Measurements from ENCODE around the gene CCR8. TPM values are rescaled to one million over a fixed set of nuclear protein-coding genes. Genes with fewer than 3 reads are reported as not detected.
A peak's percentile ranks its signal among the peaks of the same experiment; 100 is the strongest.

Gene CCR8
- total RNA-seq, 2 experiments from 2014 or later, result 0.48 to 0.51 TPM

DNA sequence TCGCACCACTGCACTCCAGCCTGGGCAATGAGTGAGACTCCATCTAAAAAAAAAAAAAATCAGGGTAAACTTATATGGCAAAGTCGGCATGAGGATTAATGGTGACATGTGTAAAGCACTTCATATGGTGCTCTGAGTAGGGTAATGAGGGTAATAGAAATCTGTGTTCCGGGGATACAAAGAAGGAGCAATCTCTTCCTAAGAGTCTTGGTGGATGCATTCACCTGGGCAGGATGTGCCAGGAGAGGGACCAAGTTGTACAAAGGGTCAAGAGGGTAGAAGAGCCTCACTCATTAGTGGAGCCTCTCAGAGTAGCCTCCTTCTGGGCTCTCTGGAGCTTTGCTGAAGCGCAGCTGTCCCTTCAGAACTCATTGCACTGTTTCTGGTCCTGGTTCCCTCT is 40.4 kb upstream of the CCR8 start:
- Mint-ChIP-seq H3K36me3 (no peaks in the 10 kb centered on the region), H3K4me1 (ENCODE audit: low read depth) (peaks cover 24% of the 10 kb centered on the region), H3K4me3 (no peak overlapping the region), H3K9me3 (no peaks in the 10 kb centered on the region), H3K27ac (no peak overlapping the region), H3K27me3 (no peaks in the 10 kb centered on the region)
- intact Hi-C loops (cut with micrococcal nuclease), result no loop called here
- POLR2A ChIA-PET, result interaction anchor here (1.1 to 1.6 kb wide), 2 partner anchors 99 to 109 kb away, joined by 3 to 9 read pairs; no protein-coding TSS in a partner anchor
- DNase-seq, result no peak
- CTCF ChIA-PET, result interaction anchor here (0.7 to 12.4 kb wide), 62 partner anchors 7 to 450 kb away, joined by 3 to 587 read pairs (median 7); partner anchors contain the start of genes CX3CR1, GORASP1, TTC21A and XIRP1

DNA sequence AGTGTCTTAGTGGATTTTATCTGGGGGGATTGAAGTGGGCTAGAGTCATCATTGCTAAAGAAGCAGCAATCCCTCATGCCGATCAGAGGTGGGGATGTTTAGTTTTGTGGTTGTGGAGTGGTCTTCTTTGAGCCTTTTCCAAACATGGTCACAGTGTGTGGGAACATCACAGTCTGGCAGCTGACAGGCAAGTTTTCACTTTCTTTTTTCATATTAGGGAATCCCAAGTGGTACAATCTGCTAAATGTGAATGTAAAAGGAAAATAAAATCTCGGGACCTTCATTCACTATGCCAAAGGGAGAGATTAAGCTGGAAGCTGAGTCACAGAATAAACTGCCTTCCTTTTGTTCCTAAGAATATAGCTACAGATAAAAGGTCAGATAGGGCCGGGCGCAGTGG is 39.3 kb upstream of the CCR8 start:
- intact Hi-C loops (cut with micrococcal nuclease), result no loop called here
- Mint-ChIP-seq H3K4me3 (no peak overlapping the region), H3K27ac (no peak overlapping the region), H3K36me3 (no peaks in the 10 kb centered on the region), H3K4me1 (ENCODE audit: low read depth) (peaks cover 25% of the 10 kb centered on the region), H3K27me3 (no peaks in the 10 kb centered on the region), H3K9me3 (no peaks in the 10 kb centered on the region)
- POLR2A ChIA-PET, result no interaction called here
- DNase-seq, result no peak
- CTCF ChIA-PET, result interaction anchor here (1.0 to 12.4 kb wide), 19 partner anchors 20 to 290 kb away, joined by 3 to 587 read pairs (median 15); partner anchors contain the start of genes GORASP1, RPSA, TTC21A and XIRP1

DNA sequence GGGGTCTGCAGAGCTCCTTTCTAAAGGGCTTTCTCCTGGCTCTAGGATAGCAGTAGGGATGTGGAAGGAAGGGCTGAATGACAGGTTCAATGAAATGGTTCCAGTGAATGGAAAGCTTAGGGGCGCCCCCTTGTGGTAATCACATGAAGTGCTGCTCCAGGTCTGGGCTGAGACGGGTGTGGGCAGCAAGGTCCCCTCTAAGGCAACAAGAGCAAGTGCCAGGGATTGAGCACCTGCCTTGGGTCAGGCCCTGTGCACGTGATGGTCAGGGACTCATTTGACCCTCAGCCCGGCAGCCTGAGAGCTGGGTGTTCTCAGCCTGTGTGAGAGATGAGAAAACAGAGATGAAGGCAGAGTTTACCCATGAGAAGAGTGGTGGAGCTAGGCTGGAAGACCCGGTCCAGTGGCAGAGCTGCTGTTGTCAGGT is 37.6 kb upstream of the CCR8 start:
- no peak overlapping the region for H3K4me3 Mint-ChIP-seq
- no peak overlapping the region for H3K27ac Mint-ChIP-seq
- ChIA-PET CTCF (interaction anchor here (0.7 to 12.4 kb wide), 69 partner anchors 10 to 795 kb away, joined by 3 to 587 read pairs (median 5); partner anchors contain the start of genes CX3CR1, EXOG, GORASP1 and RPSA), POLR2A (interaction anchor here (1.0 to 1.5 kb wide), 2 partner anchors 115 to 155 kb away, joined by 3 to 6 read pairs; partner anchors contain the start of gene RPSA)
- H3K27me3 Mint-ChIP-seq, result no peaks in the 10 kb centered on the region
- intact Hi-C loops (cut with micrococcal nuclease), result loop anchor here (1.0 kb wide), 2 partner anchors 86 to 166 kb away; no protein-coding TSS in a partner anchor
- DNase-seq, result peak; percentile 84
- no peaks in the 10 kb centered on the region for H3K9me3 Mint-ChIP-seq
- H3K4me1 Mint-ChIP-seq (ENCODE audit: low read depth), result peaks cover 28% of the 10 kb centered on the region
- H3K36me3 Mint-ChIP-seq, result no peaks in the 10 kb centered on the region

DNA sequence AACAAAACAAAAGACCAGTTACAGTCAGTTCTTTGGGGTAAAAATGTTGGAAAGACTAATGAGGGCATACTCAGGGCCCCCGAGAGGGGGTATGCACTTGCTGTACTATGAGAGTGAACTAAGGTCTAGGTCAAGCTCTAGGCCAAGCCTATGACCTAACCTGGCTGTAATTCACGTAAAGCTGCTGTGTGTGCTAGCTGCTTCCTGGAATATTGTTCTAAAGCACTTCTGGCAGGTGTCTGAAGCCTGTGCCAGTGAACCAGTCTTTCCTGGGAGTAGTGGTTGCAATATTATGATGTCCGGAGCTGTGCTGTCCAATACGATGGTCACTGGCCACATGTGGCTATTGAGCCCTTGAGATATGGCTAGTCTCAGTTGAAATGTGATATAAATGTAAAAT is 36.5 kb upstream of the CCR8 start:
- intact Hi-C loops (cut with micrococcal nuclease), result loop anchor here (1.0 kb wide), 2 partner anchors 85 to 167 kb away; no protein-coding TSS in a partner anchor
- Mint-ChIP-seq H3K9me3 (no peaks in the 10 kb centered on the region), H3K36me3 (no peaks in the 10 kb centered on the region), H3K27me3 (no peaks in the 10 kb centered on the region), H3K4me3 (no peak overlapping the region), H3K4me1 (ENCODE audit: low read depth) (peaks cover 28% of the 10 kb centered on the region), H3K27ac (no peak overlapping the region)
- CTCF ChIA-PET, result interaction anchor here (1.0 to 12.4 kb wide), 29 partner anchors 9 to 210 kb away, joined by 3 to 587 read pairs (median 11); partner anchors contain the start of genes CX3CR1, GORASP1, RPSA and TTC21A
- DNase-seq, result no peak
- POLR2A ChIA-PET, result interaction anchor here (0.6 to 1.5 kb wide), 2 partner anchors 156 to 206 kb away, joined by 3 read pairs; no protein-coding TSS in a partner anchor

DNA sequence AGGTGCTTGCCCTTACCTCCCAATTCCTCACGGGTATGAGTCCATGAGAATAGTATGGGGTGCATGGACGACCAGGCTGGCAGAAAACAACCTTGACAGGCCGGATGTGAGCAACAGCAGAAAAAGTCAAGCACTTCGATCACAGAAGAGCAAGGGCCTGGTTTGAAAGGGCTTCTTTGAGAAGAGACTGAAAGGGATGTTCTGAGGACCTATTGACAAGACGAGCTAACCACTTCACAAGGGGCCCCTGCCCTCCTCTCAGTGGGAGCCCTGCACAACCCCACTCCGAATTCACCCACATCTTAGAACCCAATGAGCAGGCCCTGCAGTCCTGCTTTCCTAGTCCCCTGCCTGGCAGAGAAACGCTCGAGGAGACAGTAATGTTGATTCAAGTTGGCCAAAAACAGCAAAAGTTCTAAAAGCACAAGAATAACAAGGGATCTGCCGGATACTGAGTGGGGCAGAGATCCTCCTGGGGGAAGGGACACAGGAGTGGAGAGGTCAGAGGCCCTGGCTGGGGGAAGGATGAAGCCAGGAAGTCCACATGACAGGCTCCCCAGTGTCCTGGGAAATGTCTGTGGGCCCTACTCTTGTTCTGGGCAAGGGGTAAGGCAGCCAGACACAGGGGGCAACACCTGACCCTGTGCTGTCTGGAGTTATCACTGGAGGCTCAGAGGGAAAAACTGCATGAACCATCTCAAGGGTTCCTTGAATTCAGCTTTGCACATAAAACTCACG is 34.9 kb upstream of the CCR8 start:
- DNase-seq, result no peak
- Mint-ChIP-seq H3K36me3 (peaks cover 3% of the 10 kb centered on the region), H3K9me3 (peaks cover 13% of the 10 kb centered on the region), H3K4me3 (no peak overlapping the region), H3K27ac (no peak overlapping the region), H3K27me3 (no peaks in the 10 kb centered on the region), H3K4me1 (ENCODE audit: low read depth) (peaks cover 26% of the 10 kb centered on the region)
- ChIA-PET CTCF (interaction anchor here (0.8 to 12.4 kb wide), 5 partner anchors 37 to 168 kb away, joined by 3 to 587 read pairs (median 5); partner anchors contain the start of gene XIRP1), POLR2A (no interaction called here)
- intact Hi-C loops (cut with micrococcal nuclease), result loop anchor here (1.0 kb wide), 1 partner anchor 34 kb away; no protein-coding TSS in a partner anchor

DNA sequence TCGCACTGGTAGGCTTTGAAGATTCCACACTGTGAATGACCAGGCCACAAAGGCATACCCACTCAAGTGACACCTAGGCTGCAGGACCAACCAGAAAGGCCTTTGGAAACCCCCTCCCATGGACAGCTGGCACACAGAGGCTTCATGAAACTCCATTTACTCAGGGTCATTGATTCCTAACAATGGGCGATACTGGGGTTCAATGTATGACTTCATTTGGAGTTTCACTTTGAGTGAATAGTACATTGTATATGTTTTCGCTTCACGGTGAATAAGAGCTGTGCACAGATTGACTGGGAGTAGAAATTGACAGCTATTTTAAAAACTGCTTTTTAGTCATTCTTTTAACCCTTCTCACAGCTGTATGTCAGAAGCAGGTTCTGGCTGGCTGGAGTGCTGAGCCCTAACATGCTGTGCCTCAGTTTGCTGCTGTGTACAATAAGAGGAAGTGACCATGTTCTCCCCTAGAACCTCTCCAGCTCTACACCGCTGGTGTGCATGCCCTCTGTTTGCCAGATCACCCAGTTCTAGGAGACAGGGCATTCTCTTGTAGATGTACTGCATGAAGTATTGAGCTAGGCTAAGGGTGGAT is 34.2 kb upstream of the CCR8 start:
- H3K4me1 Mint-ChIP-seq (ENCODE audit: low read depth), result peaks cover 21% of the 10 kb centered on the region
- no peak overlapping the region for H3K4me3 Mint-ChIP-seq
- H3K9me3 Mint-ChIP-seq, result peaks cover 19% of the 10 kb centered on the region
- DNase-seq, result peak; percentile 21
- H3K27me3 Mint-ChIP-seq, result no peaks in the 10 kb centered on the region
- POLR2A ChIA-PET, result no interaction called here
- no peak overlapping the region for H3K27ac Mint-ChIP-seq
- H3K36me3 Mint-ChIP-seq, result peaks cover 8% of the 10 kb centered on the region
- intact Hi-C loops (cut with micrococcal nuclease), result loop anchor here (1.0 kb wide), 1 partner anchor 33 kb away; no protein-coding TSS in a partner anchor
- CTCF ChIA-PET, result interaction anchor here (0.8 to 12.4 kb wide), 6 partner anchors 37 to 169 kb away, joined by 3 to 587 read pairs (median 4); partner anchors contain the start of gene XIRP1

DNA sequence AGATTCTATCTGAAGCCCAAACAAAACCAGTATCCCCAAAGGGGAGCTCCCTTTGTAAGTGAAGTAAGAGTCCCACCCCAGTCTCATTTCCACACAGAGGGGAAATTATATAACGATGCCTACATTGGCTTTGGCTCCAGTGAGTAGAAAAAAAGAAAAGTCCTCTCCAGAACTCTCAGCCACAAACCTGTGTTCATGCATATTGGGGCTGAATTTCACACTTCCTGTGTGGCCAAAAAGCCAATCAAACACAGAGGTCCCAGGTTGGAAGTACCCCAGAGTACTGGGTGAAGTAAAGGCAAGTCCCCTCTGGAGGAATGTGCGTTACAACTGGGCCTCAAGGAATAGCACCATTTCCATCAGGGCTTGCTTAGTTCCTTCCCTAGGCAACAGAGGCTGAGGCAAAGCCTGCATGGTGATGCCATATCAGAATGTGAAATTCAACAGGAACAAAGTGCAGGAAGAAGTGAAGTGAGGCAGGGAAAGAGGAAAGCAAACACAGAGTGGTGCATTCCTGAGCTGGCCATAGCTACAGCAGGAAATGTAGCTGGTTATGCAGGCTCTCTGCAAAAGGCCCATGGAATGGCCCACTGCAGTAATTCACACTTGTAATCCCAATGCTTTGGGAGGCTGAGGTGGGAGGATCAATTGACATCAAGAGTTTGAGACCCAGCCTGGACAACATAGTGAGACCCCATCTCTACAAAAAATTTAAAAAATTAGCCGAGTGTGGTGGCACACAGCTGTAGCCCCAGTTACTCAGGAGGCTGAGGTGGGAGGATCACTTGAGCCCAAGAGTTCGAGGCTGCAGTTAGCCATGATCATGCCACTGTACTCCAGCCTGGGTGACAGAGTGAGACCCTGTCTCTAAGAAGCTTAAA is 33.1 kb upstream of the CCR8 start:
- no peak for DNase-seq
- ChIA-PET POLR2A (no interaction called here), CTCF (interaction anchor here (0.9 to 12.4 kb wide), 4 partner anchors 8 to 106 kb away, joined by 3 to 587 read pairs (median 81); partner anchors contain the start of gene XIRP1)
- intact Hi-C loops (cut with micrococcal nuclease), result no loop called here
- peaks cover 24% of the 10 kb centered on the region for H3K9me3 Mint-ChIP-seq
- H3K4me1 Mint-ChIP-seq (ENCODE audit: low read depth), result peaks cover 16% of the 10 kb centered on the region
- H3K27me3 Mint-ChIP-seq, result no peaks in the 10 kb centered on the region
- H3K4me3 Mint-ChIP-seq, result no peak overlapping the region
- no peak overlapping the region for H3K27ac Mint-ChIP-seq
- peaks cover 12% of the 10 kb centered on the region for H3K36me3 Mint-ChIP-seq

DNA sequence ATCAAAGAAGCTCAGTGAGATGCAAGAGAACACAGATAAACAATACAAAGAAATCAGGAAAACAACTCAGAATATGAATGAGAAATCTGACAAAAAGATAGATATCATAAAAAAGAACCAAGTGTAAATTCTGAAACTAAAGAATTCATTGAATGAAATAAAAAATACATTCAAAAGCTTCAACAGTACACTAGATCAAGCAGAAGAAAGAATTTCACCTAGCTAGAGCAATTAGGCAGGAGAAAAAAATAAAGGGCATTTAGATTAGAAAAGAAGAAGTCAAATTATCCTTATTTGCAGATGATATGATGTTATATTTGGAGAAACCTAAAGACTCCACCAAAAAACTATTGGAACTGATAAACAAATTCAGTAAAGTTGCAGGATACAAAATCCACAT is 30.2 kb upstream of the CCR8 start:
- H3K9me3 Mint-ChIP-seq, result peaks cover 40% of the 10 kb centered on the region
- no peak for DNase-seq
- no peaks in the 10 kb centered on the region for H3K27me3 Mint-ChIP-seq
- ChIA-PET POLR2A (no interaction called here), CTCF (no interaction called here)
- H3K4me3 Mint-ChIP-seq, result no peak overlapping the region
- peaks cover 19% of the 10 kb centered on the region for H3K36me3 Mint-ChIP-seq
- H3K27ac Mint-ChIP-seq, result no peak overlapping the region
- intact Hi-C loops (cut with micrococcal nuclease), result no loop called here
- H3K4me1 Mint-ChIP-seq (ENCODE audit: low read depth), result peaks cover 12% of the 10 kb centered on the region

DNA sequence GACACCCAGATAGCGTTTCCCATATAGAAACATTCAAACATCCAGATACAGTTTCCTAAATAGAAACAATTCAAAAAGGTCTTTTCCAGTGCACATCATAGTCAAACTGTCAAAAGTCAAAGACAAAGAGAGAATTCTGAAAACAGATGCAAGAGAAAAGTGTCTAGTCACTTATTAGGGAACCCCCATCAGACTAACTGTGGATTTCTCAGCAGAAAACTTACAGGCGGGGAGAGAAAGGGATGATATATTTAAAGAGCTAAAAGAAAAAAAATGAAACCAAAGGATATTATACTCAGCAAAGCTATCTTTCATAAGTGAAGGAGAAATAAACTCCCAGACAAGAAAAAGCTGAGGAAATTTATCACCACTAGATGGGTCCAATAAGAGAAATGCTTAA is 27.3 kb upstream of the CCR8 start:
- H3K9me3 Mint-ChIP-seq, result peaks cover 50% of the 10 kb centered on the region
- H3K27ac Mint-ChIP-seq, result no peak overlapping the region
- ChIA-PET POLR2A (no interaction called here), CTCF (interaction anchor here (1.2 to 1.5 kb wide), 2 partner anchors 10 to 14 kb away, joined by 3 to 5 read pairs; no protein-coding TSS in a partner anchor)
- peaks cover 4% of the 10 kb centered on the region for H3K27me3 Mint-ChIP-seq
- peaks cover 19% of the 10 kb centered on the region for H3K36me3 Mint-ChIP-seq
- DNase-seq, result no peak
- peaks cover 2% of the 10 kb centered on the region for H3K4me1 Mint-ChIP-seq (ENCODE audit: low read depth)
- intact Hi-C loops (cut with micrococcal nuclease), result no loop called here
- no peak overlapping the region for H3K4me3 Mint-ChIP-seq

DNA sequence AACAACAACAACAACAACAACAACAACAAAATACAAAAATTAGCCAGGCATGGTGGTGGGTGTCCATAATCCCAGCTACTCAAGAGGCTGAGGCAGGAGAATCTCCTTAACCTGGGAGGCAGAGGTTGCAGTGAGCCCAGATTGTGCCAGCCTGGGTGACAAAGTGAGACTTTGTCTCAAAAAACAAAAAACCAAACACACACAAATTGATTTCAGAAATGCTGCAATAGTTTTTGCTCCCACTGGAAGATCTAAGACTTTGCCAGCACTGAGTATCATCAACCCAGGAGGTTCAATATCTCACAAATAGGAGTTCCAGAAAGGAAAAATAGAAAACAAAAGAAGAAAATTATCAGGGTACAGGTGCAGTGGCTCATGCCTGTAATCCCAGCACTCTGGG is 16.2 kb upstream of the CCR8 start:
- DNase-seq, result no peak
- Mint-ChIP-seq H3K27me3 (peaks cover 4% of the 10 kb centered on the region), H3K9me3 (peaks cover 18% of the 10 kb centered on the region), H3K36me3 (peaks cover 8% of the 10 kb centered on the region), H3K27ac (no peak overlapping the region), H3K4me1 (ENCODE audit: low read depth) (peaks cover 17% of the 10 kb centered on the region), H3K4me3 (no peak overlapping the region)
- intact Hi-C loops (cut with micrococcal nuclease), result no loop called here
- CTCF ChIA-PET, result no interaction called here
- POLR2A ChIA-PET, result no interaction called here

DNA sequence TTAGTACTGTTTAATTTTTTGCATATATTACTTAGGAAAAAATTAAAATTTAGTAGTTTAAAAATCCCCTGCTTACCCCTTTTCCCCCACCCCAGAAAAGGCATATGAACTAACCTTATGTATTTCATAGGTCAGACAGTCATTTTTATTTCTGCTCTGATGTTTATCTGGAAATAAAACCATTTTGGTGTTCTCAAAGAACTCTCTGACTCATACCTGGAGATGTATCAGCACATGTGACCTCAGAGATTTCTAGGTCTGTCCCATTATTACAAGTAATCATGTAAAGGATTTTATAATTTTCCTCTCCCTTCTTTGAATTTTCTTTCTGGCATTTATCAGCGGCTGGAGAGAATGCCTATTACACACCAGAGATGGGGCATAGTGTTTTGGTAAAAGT is 14.1 kb upstream of the CCR8 start:
- CTCF ChIA-PET, result interaction anchor here (1.2 kb wide), 1 partner anchor 24 kb away, joined by 4 read pairs; no protein-coding TSS in a partner anchor
- POLR2A ChIA-PET, result no interaction called here
- Mint-ChIP-seq H3K36me3 (peaks cover 8% of the 10 kb centered on the region), H3K27ac (no peak overlapping the region), H3K9me3 (peaks cover 18% of the 10 kb centered on the region), H3K4me1 (ENCODE audit: low read depth) (peaks cover 14% of the 10 kb centered on the region), H3K4me3 (no peak overlapping the region), H3K27me3 (peaks cover 6% of the 10 kb centered on the region)
- intact Hi-C loops (cut with micrococcal nuclease), result loop anchor here (1.0 kb wide), 1 partner anchor 10 kb away; no protein-coding TSS in a partner anchor
- no peak for DNase-seq

Data from activated CD4-positive, alpha-beta memory T cell treated with anti-CD3 and anti-CD28 coated beads for 36 hours (primary cell).